Measurements from ENCODE around the gene PEX19. TPM values are rescaled to one million over a fixed set of nuclear protein-coding genes. Genes with fewer than 3 reads are reported as not detected.

The PEX19 gene
- total RNA-seq, 6 experiments from 2014 or later = 55.8 to 96.2 (median 84.1) TPM

DNA sequence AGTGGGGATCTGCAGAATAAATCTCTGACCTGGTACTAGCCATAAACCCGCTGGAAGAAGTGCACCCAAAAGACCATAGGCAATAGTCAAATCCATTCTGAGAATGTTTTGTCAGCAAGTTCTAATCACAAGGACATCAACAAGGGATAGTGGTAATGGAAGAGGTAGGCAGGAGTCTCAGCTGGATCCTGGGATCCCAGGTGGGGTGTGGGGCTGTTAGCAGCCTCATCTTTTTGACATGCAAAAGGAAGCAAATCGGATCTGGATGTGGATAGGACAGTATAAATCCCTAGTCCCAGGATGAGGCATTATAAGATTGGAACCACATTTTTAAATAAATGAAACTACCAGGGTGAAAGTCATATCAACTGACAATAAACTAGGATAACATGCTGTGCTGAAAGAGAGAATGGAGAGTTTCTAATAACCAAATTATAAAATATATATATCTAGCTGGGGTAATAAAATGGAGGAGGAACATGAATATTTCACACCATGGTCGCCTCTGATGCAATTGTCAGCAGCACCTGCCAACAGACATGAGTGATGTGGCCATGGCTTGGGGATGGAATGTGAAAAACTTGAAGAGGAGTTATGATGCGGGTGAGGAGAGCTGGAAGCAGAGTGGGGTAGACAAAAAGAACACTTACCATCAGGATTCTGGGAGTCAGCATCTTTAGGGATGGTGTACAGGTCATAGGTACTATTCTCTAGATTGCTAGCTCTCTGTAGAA is 23.7 kb upstream of the PEX19 start:
- 84% methylated on average over 4 of the region's 4 CpGs for WGBS (ENCODE audit: insufficient coverage, low coverage, low lambda C conversion rate, missing lambda C conversion rate)
- Histone ChIP-seq H3K27me3 (no peaks in the 10 kb centered on the region), H3K4me1 (no peaks in the 10 kb centered on the region), H3K4me3 (no peak overlapping the region), H3K27ac (no peak overlapping the region), H3K36me3 (peaks cover 37 to 100% (median 66%) of the 10 kb centered on the region in 4 donors), H3K9me3 (no peaks in the 10 kb centered on the region)
- TF ChIP-seq, protein P1, sequence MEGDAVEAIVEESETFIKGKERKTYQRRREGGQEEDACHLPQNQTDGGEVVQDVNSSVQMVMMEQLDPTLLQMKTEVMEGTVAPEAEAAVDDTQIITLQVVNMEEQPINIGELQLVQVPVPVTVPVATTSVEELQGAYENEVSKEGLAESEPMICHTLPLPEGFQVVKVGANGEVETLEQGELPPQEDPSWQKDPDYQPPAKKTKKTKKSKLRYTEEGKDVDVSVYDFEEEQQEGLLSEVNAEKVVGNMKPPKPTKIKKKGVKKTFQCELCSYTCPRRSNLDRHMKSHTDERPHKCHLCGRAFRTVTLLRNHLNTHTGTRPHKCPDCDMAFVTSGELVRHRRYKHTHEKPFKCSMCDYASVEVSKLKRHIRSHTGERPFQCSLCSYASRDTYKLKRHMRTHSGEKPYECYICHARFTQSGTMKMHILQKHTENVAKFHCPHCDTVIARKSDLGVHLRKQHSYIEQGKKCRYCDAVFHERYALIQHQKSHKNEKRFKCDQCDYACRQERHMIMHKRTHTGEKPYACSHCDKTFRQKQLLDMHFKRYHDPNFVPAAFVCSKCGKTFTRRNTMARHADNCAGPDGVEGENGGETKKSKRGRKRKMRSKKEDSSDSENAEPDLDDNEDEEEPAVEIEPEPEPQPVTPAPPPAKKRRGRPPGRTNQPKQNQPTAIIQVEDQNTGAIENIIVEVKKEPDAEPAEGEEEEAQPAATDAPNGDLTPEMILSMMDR (IDR thresholded peaks at IDR 0.05) = no peak
- no peak for TF ChIP-seq POLR2A (IDR thresholded peaks at IDR 0.05)
- ATAC-seq (no peak), DNase-seq (no peak)
- intact Hi-C loops (cut with DNase I) = no loop called here

DNA sequence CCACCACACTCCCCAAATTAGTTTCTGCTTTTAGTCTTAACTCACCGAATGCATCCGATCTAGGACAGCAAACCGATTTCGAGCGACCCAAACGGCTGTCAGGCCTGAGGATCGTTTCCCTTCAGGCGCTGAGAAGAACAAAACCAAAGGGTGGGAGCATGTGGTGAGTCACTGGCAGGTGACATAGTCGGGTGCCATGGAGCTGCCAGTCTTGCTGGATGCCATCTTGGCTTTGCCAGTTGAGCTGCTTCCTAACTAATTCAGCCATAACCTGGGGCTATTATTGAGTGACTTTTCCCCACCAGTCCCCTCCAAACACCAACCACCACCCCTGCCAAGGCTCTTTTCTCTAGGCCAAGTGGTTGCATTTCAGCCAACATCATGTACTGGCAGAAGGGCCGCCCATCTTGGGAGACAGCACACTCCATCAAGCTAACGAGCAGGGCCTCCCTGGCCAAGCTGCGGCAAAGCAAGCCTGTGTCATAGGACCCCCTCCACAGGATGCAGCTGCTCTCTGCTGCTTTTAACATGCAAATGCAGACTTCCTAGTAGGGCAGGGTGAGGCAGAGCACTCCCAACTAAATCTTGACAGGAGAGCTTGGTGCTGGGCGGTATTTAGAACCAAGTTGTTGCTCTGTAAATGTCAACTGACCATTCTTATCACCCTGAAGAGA is 22.3 kb upstream of the PEX19 start:
- ATAC-seq (no peak), DNase-seq (no peak)
- Histone ChIP-seq H3K4me1 (no peaks in the 10 kb centered on the region), H3K27me3 (no peaks in the 10 kb centered on the region), H3K36me3 (peaks cover 26 to 100% (median 57%) of the 10 kb centered on the region in 4 donors), H3K27ac (no peak overlapping the region), H3K9me3 (no peaks in the 10 kb centered on the region), H3K4me3 (no peak overlapping the region)
- 83% methylated on average over 11 of the region's 13 CpGs for WGBS (ENCODE audit: insufficient coverage, low coverage, low lambda C conversion rate, missing lambda C conversion rate)
- intact Hi-C loops (cut with DNase I) = no loop called here
- TF ChIP-seq, protein P1 (IDR thresholded peaks at IDR 0.05) = no peak
- no peak for TF ChIP-seq POLR2A (IDR thresholded peaks at IDR 0.05)

DNA sequence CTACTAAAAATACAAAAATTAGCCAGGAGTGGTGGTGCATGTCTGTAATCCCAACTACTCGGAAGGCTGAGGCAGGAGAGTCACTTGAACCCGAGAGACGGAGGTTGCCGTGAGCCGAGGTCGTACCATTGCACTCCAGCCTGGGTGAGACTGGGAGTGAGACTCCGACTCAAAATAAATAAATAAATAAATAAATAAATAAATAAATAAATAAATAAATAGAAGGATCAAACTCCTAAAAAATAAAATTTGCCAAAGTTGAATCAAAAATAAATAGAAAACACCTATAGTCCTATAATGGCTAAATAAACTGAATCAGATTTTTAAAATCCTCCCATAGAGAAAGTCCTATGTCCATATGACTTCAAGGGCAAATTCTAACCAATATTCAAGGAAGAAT is 15.2 kb upstream of the PEX19 start:
- Histone ChIP-seq H3K9me3 (no peaks in the 10 kb centered on the region), H3K27ac (no peak overlapping the region), H3K36me3 (peaks cover 27 to 100% (median 49%) of the 10 kb centered on the region in 4 donors), H3K4me3 (no peak overlapping the region), H3K27me3 (no peaks in the 10 kb centered on the region), H3K4me1 (no peaks in the 10 kb centered on the region)
- TF ChIP-seq POLR2A (IDR thresholded peaks at IDR 0.05) = no peak
- TF ChIP-seq, protein P1 (IDR thresholded peaks at IDR 0.05) = no peak
- ATAC-seq (no peak), DNase-seq (no peak)
- WGBS (ENCODE audit: insufficient coverage, low coverage, low lambda C conversion rate, missing lambda C conversion rate) = 90% methylated on average over 7 of the region's 7 CpGs
- intact Hi-C loops (cut with DNase I) = no loop called here

DNA sequence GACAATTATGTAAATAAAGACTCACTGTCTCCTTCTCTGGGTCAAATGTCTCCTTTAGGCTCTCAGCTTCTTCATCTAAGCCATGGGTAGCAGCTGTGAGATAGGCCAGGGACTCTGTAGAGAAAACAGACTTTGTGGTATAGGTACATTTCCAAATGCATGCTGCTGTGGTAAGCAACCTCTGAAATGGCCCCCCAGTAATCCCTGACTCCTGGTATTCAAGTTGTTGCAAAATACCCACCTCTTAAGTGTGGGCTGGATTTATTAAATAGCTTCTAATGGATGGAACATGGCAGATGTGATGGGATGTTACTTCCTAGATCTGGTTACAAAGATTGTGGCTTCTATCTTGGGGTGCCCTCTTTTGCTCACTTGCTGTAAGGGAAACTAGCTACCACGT is 11.1 kb upstream of the PEX19 start:
- Histone ChIP-seq H3K4me1 (peaks cover 0 to 20% (median 0%) of the 10 kb centered on the region in 4 donors), H3K4me3 (no peak overlapping the region), H3K27me3 (no peaks in the 10 kb centered on the region), H3K9me3 (no peaks in the 10 kb centered on the region), H3K27ac (no peak overlapping the region), H3K36me3 (peaks cover 31 to 100% (median 62%) of the 10 kb centered on the region in 4 donors)
- WGBS (ENCODE audit: insufficient coverage, low coverage, low lambda C conversion rate, missing lambda C conversion rate) = 89% methylated on average over 1 of the region's 1 CpG
- TF ChIP-seq, protein P1 (IDR thresholded peaks at IDR 0.05) = no peak
- no peak for ATAC-seq
- intact Hi-C loops (cut with DNase I) = no loop called here
- no peak for DNase-seq

Measured in right lobe of liver (tissue), 6 donors.